CD4-positive, alpha-beta T cell treated with Interleukin-2 at 100 ng/mL for 4 hours (primary cell): ENCODE results near the gene RANGRF.
"Not testable (repeated sequence)": the region's sequence is repeated elsewhere in the genome, so short reads cannot be mapped to it uniquely, and the experiment has no call there.

Source experiments
- DNase-seq: peaks from one replicate; pipeline ENCODE4 v3.0.0-alpha.2; 2020; ENCODE audit warnings: low spot score

The RANGRF gene, protein sequence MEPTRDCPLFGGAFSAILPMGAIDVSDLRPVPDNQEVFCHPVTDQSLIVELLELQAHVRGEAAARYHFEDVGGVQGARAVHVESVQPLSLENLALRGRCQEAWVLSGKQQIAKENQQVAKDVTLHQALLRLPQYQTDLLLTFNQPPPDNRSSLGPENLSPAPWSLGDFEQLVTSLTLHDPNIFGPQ

DNA sequence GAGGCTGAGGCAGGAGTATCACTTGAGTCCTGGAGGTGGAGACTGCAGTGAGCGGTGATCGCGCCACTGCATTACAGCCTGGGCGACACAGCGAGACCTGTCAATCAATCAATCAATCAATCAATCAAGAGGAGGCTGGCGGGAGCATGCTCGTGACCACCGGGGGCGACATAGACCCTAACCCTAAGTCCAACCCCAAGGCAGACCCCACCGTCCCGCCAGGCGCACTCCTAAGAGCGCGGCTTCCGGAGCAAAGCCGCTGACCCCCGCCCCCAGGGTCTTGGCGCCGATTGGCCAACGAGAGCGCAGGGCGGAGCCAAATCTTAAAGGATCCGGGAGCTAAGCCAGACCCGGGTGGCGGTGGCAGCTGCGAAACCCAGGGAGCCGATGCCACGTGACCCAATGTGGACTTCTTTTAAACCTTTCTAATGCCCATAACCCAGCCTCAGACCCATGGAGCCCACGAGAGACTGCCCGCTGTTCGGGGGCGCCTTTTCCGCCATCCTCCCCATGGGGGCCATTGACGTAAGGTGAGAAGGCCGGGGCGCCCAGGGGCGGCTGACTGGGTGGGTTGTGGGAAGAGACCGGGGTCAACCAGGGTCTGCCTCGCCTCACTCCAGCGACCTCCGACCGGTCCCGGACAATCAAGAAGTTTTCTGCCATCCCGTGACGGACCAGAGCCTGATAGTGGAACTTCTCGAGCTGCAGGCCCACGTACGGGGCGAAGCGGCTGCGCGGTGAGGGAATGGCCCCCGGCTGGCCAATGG is at the start of gene RANGRF:
Gene RANGRF (plus strand): TSS at position 335 of the 767 bp plus-strand sequence. CDS start 119 bp downstream, at position 454.
- DNase-seq, result peak; percentile 78

DNA sequence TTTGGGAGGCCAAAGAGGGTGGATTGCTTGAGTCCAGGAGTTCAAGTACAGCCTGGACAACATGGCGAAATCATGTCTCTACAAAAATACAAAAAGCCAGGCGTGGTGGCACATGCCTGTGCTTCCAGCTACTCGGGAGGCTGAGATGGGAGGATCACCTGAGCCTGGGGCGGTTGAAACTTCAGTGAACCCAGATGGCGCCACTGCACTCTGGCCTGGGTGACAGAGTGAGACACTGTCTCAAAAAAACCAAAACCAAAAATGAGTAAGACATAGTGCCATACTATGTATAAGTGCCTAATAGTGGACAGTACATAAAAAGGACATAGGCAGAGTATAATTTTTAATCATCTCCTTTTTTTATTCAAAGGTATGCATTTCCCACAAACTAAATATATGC is 44.6 kb upstream of the RANGRF start:
- DNase-seq, result peak; percentile 28

DNA sequence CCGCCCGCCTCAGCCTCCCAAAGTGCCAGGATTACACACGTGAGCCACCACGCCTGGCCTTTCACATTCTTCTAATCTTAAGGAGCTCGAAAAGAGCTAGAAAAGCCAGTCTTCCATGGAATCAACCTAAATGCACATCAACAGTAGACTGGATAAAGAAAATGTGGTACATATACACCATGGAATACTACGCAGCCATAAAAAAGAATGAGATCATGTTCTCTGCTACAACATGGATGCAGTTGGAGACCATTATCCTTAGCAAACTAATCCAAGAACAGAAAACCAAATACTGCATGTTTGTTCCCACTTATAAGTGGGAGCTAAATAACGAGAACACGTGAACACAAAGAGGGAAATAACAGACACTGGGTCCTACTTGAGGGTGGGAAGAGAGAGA is 43.7 kb upstream of the RANGRF start:
- no peak for DNase-seq

DNA sequence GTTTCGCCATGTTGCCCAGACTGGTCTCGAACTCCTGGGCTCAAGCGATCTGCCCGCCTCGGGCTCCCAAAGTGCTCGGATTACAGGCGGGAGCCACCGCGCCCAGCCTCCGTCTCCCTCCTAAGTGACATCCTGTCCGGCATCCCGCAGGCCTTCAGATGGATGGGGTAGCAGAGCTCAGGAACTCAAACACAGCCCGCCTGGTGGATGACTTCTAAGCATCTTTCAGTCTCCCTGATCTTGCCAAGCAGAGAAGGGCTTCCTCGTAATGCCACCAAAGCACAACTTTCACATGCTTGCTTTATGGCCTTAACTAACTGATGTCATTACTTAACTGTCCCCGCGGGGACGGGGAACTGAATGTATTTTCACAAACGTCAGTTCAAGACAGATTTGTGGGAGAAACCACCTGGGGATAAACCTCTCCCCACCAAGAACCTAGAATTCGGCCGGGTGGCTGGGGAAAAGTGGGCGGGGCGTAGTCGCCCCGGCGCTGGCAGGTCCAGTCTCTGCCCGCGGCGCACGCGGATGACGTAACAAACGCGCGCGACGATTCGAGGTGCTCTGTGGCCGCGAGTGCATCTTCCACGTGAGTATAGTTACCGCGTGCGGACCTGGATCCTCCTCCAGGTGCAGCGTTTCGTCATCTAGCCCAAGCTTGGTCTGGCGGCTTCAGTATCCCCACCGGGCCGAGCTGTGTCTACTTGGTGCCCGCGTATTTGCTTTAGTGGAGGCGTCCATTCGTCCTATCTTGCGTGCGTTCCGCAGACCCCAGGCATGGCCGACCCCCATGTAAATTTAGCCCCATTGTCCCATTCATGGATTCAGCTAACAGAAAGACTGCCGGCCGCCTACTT is 39.5 kb upstream of the RANGRF start, which contains the start of gene PFAS:
Gene PFAS (plus strand): TSS at position 539 of the 857 bp plus-strand sequence. CDS start 4,649 bp downstream, outside the sequence.
- peak; percentile 94 for DNase-seq

DNA sequence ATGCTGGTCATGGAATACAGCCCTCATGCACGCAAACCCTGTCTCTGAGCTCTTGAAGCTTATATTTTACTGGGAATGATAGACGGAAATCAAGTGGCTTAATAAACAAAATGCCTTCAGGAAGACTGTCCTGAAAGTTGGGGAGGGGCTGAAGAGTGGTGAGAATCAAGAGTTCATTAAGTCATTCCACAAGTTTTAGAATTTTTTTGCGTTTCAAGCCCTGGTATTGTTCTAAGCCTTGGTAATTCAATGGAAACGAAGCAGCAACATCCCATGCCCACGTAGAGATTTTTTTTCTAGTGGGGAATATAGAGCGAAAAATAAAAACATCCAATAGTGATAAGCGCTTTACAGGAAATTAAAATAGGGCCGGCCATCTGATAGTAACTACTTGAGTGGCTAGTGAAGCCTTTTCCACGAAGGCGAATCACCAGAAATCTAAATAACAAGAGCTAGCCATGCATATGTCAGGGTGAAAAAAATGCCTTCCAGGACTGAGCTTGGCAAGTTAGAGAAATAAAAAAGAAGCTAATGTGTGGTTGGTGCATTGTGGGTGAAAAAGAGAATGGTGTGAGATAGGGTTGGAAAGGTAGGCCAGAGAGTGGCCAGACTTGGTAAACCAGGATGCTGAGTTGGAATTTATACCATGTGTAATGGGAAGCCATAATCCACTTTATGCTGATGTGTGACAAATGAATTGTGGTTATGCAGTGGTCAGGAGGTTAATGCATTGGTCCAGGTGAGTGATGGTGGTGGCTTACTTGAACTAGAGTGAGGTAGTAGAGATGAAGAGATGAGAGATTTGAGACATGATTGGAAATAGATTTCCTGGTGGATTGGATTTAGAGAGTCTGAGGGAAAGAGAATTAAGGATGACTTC is 38.6 kb upstream of the RANGRF start:
- no peak for DNase-seq

DNA sequence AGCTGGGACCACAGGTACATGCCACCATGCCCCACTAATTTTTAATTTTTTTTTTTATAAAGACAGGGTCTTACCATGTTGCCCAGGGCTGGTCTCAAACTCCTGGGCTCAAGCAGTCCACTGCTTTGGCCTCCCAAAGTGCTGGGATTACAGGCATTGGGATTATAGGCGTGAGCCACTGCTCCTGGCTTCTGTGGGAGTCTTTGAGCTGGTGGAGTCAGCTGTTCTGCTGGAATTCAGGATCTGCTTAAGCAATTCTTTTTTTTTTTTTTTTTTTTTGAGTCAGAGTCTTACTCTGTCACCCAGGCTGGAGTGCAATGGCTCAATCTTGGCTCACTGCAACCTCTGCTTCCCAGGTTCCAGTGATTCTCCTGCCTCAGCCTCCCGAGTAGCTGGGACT is 37.1 kb upstream of the RANGRF start:
- not testable (repeated sequence) for DNase-seq

DNA sequence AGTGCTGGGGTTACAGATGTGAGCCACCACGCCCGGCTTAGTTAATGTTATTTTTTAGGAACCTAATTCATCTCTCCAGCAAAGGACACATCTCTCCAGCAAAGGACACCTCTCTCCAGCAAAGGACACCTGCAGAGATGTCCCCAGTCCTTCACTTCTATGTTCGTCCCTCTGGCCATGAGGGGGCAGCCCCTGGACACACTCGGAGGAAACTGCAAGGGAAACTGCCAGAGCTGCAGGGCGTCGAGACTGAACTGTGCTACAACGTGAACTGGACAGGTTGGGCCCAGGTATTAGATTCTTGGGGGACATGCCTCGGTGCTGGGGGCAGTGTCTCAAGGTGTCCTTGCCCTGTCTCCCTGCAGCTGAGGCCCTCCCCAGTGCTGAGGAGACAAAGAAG is 34.7 kb upstream of the RANGRF start:
- DNase-seq, result peak; percentile 8

DNA sequence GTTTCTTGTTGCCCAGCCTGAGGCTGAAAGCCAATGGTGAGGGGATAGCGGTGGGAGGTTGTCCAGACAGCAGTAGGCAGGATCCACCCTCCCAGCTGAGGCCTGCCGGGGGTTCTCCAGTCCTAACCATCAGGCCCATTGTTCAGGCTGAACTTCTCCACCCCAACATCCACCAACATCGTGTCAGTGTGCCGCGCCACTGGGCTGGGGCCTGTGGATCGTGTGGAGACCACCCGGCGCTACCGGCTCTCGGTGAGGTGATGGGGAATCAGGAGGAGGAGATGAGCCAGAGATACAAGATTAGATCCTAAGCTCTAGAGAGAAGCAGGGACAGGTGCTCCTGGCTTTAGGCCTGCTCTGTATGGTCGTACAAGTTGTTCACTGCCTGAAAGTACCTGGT is 33.6 kb upstream of the RANGRF start:
- DNase-seq, result no peak

DNA sequence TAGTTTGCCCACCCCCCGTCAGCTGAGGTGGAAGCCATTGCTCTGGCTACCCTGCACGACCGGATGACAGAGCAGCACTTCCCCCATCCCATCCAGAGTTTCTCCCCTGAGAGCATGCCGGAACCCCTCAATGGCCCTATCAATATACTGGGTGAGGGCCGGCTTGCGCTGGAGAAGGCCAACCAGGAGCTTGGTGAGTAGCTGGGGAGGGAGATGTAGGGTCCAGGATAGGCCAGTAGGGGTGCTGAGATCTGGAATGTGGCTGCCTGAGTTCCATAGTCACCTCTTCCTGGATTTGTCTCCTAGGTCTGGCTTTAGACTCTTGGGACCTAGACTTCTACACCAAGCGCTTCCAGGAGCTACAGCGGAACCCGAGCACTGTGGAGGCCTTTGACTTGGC is 33.0 kb upstream of the RANGRF start:
- DNase-seq, result no peak

DNA sequence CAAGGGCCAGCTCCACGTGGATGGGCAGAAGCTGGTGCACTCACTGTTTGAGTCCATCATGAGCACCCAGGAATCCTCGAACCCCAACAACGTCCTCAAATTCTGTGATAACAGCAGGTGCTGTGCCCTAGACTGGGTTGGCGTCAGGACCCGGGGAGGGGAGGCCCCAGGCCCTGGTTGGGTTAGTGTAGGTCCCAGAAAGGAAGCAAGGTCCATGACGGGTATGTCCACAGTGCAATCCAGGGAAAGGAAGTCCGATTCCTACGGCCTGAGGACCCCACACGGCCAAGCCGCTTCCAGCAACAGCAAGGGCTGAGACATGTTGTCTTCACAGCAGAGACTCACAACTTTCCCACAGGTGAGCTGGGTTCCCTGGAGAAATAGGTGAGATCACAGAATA is 32.2 kb upstream of the RANGRF start:
- no peak for DNase-seq

DNA sequence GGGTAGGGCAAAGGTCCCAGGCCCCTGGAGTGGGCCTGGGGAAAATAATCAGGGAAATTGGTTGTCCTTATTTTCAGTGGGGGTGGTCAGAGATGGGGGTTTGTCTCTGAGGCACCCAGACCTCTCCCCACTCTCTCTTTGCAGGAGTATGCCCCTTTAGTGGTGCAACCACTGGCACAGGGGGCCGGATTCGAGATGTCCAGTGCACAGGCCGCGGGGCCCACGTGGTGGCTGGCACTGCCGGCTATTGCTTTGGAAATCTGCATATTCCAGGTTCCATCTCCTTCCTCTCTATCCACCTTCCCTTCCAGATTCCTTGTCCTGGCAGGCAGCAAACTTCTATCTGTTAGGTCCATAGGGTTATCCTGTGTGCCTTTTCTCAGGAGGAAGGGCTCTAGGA is 31.8 kb upstream of the RANGRF start:
- no peak for DNase-seq

DNA sequence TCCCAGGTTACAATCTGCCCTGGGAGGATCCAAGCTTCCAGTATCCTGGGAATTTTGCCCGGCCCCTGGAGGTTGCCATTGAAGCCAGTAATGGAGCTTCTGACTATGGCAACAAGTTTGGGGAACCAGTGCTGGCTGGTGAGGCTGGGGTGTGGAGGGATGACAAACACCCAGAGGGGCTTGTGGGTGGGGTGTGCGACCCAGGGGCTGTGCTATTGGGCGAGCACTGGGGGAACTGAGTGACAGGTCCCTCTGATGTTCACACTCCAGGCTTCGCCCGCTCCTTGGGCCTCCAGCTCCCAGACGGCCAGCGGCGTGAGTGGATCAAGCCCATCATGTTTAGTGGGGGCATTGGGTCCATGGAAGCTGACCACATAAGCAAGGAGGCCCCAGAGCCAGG is 30.7 kb upstream of the RANGRF start:
- no peak for DNase-seq

DNA sequence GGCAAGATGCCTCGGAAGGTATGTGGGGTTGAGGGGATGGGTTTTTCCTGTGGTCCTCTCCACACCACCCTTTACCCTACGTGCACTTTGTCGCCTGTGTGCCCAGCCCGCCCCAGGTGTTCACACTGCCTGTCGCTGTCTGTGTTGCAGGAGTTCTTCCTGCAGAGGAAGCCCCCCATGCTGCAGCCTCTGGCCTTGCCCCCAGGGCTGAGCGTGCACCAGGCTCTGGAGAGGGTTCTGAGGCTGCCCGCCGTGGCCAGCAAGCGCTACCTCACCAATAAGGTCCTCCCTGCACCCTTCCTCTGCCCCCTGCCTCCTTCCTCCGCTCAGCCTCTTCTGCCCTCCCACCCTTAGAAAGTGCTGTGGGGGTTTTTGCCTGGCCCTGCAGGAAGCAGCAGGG is 24.1 kb upstream of the RANGRF start:
- no peak for DNase-seq

DNA sequence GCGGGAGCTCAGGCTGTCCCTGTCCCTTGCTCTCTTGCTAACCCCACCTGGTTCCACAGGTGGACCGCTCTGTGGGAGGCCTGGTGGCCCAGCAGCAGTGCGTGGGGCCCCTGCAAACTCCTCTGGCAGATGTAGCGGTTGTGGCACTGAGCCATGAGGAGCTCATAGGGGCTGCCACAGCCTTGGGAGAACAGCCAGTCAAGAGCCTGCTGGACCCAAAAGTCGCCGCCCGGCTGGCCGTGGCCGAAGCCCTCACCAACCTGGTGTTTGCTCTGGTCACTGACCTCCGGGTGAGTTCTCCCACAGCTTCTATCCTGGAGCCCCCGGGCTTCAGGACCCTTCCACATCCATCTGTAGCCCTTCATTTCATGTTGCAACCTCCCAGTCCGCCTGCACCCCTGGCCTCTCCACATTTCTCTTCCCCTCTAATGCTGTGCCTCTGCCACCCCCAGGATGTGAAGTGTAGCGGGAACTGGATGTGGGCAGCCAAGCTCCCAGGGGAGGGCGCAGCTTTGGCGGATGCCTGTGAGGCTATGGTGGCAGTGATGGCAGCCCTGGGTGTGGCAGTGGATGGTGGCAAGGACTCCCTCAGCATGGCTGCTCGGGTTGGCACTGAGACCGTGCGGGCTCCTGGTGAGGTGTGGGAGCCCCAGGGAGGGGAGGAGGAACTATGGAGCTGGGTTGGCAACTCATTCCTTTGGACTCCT is 23.5 kb upstream of the RANGRF start:
- no peak for DNase-seq

DNA sequence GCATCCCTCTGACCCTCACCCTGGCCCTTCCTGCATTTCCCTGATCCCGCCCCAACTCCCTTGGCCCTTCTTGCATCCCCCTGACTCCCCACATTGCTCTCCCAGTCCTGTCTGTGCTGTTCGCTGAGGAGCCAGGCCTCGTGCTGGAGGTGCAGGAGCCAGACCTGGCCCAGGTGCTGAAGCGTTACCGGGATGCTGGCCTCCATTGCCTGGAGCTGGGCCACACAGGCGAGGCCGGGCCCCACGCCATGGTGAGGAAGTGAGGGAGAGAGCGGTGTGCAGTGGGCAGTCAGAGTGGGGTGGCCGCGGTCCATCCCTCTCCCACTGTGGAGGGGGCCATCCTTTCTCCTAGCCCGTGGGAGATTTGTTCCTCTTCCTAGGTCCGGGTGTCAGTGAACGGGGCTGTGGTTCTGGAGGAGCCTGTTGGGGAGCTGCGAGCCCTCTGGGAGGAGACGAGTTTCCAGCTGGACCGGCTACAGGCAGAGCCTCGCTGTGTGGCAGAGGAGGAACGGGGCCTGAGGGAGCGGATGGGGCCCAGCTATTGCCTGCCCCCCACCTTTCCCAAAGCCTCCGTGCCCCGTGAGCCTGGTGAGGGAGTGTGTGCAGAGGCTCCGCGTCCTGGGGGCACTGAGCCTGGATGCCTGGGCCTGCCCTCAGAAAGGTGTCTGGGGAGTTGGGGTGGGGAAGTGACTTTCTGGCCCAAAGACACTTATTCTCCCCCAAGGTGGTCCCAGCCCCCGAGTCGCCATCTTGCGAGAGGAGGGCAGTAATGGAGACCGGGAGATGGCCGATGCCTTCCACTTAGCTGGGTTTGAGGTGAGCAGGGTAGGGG is 21.6 kb upstream of the RANGRF start:
- no peak for DNase-seq

DNA sequence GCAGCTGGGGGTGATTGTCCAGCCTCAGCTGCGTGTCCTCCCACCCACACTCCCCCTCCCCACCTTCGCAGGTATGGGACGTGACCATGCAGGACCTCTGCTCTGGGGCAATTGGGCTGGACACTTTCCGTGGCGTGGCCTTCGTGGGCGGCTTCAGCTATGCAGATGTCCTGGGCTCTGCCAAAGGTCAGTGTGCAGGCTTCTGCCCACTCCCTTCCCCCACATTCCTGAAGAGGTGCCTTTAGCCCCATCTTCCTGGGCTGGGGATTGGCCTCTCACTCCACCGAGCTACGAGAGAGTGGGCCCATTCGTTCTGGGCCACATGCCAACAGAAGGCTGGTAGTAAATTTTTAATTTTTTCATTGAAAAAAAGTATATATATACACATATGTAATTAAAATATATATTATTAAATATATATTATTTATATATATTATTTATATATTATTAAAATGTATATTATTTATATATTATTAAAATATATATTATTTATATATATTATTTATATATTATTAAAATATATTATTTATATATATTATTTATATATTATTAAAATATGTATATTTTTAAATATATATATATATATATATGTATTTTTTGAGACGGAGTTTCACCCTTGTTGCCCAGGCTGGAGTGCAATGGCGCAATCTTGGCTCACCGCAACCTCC is 20.9 kb upstream of the RANGRF start:
- no peak for DNase-seq

DNA sequence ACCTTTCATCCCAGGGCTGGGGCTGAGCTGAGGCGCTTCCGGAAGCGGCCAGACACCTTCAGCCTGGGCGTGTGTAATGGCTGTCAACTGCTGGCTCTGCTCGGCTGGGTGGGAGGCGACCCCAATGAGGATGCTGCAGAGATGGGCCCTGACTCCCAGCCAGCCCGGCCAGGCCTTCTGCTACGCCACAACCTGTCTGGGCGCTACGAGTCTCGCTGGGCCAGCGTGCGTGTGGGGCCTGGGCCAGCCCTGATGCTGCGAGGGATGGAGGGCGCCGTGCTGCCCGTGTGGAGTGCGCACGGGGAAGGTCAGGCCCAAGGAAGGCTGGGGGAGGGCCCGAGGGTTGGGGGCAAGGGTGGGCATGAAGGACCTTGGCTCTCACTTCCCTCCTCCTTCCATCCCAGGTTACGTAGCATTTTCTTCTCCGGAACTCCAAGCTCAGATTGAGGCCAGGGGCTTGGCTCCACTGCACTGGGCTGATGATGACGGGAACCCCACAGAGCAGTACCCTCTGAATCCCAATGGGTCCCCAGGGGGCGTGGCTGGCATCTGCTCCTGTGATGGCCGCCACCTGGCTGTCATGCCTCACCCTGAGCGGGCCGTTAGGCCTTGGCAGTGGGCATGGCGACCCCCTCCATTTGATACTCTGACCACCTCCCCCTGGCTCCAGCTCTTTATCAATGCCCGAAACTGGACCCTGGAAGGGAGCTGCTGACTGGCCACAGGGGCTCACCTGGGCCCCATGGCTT is 19.7 kb upstream of the RANGRF start:
- no peak for DNase-seq

DNA sequence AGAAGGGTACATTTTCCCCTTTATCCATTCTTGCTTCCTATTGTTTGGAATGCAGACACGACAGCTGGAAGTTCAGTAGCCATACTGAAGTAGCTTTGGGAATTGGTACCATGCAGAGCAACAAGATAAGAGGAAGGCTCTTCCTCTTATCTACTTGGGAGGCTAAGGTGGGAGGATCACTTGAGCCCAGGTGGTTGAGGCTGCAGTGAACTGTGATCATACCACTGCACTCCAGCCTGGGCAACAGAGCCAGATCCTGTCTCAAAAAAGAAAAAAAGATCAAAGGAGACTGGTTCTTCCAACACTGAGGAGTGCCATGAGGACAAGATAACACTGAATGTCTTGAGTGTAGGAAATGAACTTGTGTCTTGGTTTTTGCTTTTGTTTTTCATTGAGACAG is 16.0 kb upstream of the RANGRF start:
- DNase-seq, result no peak

DNA sequence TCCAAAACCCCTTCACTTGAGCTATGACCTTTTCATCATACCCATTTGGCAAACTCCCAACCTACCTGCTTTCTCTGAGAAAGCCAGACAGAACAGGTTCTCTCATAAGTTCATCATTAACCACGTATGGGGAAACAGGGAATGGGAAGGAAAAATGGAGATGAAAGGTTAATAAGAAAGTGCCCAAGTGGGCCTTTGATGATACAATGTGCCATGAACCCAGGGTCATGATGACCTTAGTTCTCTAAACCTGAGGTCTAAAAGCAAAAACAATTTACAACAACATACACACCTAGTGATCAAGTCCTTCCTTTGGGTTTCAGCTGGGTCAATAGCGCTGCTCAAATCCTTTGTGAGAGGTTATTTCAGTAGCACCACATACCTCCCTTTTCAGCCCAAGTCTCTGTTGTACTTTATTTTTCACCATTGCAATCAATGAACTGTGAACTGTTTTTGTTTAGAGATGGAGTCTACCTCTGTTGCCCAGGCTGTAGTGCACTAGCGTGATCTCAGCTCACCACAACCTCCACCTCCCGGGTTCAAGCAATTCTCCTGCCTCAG is 14.5 kb upstream of the RANGRF start:
- no peak for DNase-seq
